Measurements from ENCODE around the gene ZNF397.

The ZNF397 gene

DNA sequence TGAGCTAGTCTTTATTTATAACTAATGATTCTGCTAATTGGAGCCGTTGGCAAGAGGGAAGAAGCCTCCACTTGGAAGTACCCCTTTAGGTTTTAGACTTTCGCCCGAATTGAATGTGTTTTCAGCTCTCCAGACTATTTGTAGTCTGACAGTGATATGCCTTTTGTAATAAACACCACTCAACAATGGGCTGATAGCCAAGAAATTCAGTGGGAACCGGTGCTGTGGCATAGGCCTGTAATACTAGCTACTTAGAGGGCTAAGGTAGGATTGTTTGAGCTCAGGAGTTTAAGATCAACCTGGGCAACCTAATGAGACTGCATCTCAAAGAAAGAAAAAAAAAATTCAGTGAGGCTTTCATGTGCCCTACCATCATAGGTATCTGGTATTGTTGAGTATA is 62.8 kb downstream of the ZNF397 start:
- DNase-seq = no peak

DNA sequence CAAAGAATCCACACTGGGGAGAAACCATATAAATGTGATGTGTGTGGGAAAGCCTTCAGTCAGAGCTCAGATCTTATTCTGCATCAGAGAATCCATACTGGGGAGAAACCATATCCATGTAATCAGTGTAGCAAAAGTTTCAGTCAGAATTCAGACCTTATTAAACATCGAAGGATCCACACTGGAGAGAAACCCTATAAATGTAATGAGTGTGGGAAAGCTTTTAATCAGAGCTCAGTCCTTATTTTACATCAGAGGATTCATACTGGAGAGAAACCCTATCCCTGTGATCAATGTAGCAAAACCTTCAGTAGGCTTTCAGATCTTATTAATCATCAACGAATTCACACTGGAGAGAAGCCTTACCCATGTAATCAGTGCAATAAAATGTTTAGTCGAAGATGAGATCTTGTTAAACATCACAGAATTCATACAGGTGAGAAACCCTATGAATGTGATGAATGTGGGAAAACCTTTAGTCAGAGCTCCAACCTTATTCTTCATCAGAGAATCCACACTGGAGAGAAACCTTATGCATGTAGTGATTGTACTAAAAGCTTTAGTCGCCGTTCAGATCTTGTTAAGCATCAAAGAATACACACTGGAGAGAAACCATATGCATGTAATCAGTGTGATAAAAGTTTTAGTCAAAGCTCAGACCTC is 65.9 kb downstream of the ZNF397 start:
- DNase-seq = no peak

All from activated CD4-positive, alpha-beta T cell treated with anti-CD3 and anti-CD28 coated beads, Interleukin-2, amount 50 U/mL, for 16 hours (primary cell).